IMR-90 (cell line): ENCODE results near the gene MAP2. TPM values are rescaled to one million over a fixed set of nuclear protein-coding genes. Genes with fewer than 3 reads are reported as not detected.

ENCODE experiments used
- ATAC-seq: fragments of 200-7000 bp; cut with Tn5 transposase; 2 replicates; pipeline ENCODE4 v1.9.1; 2020; ENCODE audit warnings: low read depth, mild to moderate bottlenecking, moderate library complexity
- BruUV-seq: library from RNA; stranded (reverse); fragments of 400-500 nt; replicated peaks from 2 replicates; lab custom pipeline; 2021; lab: Mats Ljungman, UMichigan
- CTCF ChIA-PET: fragments of 300-600 bp; formaldehyde crosslinking; extraction: SDS; loops from one replicate; lab custom pipeline; 2021; ENCODE audit warnings: antibody characterized with exemption; lab: Yijun Ruan, JAX
- POLR2A ChIA-PET: fragments of 300-600 bp; sonication (Branson Sonifier 250); formaldehyde crosslinking; loops from one replicate; lab custom pipeline; 2022; ENCODE audit warnings: antibody characterized with exemption; ENCODE audit not compliant: unreplicated experiment; lab: Charles Lee
- DNase-seq: peaks from one replicate; pipeline ENCODE4 v3.0.0; 2013
- H2AFZ ChIP-seq: replicated peaks from 2 replicates; pipeline ENCODE3; 2013; ENCODE audit warnings: low read length, mild to moderate bottlenecking; ENCODE audit not compliant: poor library complexity
- H2AK5ac ChIP-seq: 2 replicates; pipeline ENCODE4 v1.6.1; 2013; ENCODE audit warnings: low read depth, low read length, inconsistent platforms
- H2AK9ac ChIP-seq: replicated peaks from 2 replicates; pipeline ENCODE3; 2013; ENCODE audit warnings: mild to moderate bottlenecking, low read depth, low read length, moderate library complexity; ENCODE audit not compliant: poor library complexity
- H2BK120ac ChIP-seq: 2 replicates; pipeline ENCODE4 v1.6.1; 2013; ENCODE audit warnings: low read depth, low read length, inconsistent platforms
- H2BK15ac ChIP-seq: 3 replicates; pipeline ENCODE4 v1.6.1; 2013; ENCODE audit warnings: low read depth, low read length, inconsistent platforms
- H2BK20ac ChIP-seq: 2 replicates; pipeline ENCODE4 v1.6.1; 2013; ENCODE audit warnings: low read depth, mild to moderate bottlenecking, inconsistent platforms, low read length, moderate library complexity
- H2BK5ac ChIP-seq: 2 replicates; pipeline ENCODE4 v1.6.1; 2013; ENCODE audit warnings: mild to moderate bottlenecking, low read depth, low read length, inconsistent platforms; ENCODE audit not compliant: poor library complexity, severe bottlenecking
- H3K14ac ChIP-seq: replicated peaks from 2 replicates; pipeline ENCODE4 v1.6.1; 2013; ENCODE audit warnings: low read depth, low read length, inconsistent platforms
- H3K18ac ChIP-seq: 2 replicates; pipeline ENCODE4 v1.6.1; 2013; ENCODE audit warnings: low read depth, low read length, control low read depth
- H3K23ac ChIP-seq: 2 replicates; pipeline ENCODE4 v1.6.1; 2013; ENCODE audit warnings: low read depth, low read length, inconsistent platforms
- H3K27ac ChIP-seq: 2 replicates; pipeline ENCODE4 v1.5.1; 2013; ENCODE audit warnings: mild to moderate bottlenecking, control low read depth, low read length; ENCODE audit not compliant: insufficient read depth
- H3K27me3 ChIP-seq: 2 replicates; pipeline ENCODE4 v1.6.1; 2013; ENCODE audit warnings: low read length; ENCODE audit not compliant: control insufficient read depth, insufficient read depth
- H3K36me3 ChIP-seq: 2 replicates; pipeline ENCODE4 v1.6.1; 2013; ENCODE audit warnings: low read length, mixed read lengths; ENCODE audit not compliant: control insufficient read depth, insufficient read depth
- H3K4ac ChIP-seq: 2 replicates; pipeline ENCODE4 v1.6.1; 2013; ENCODE audit warnings: low read depth, low read length, inconsistent platforms
- H3K4me1 ChIP-seq: 2 replicates; pipeline ENCODE4 v1.6.1; 2013; ENCODE audit warnings: low read length, mixed read lengths; ENCODE audit not compliant: control insufficient read depth, insufficient read depth
- H3K4me2 ChIP-seq: 2 replicates; pipeline ENCODE4 v1.6.1; 2013; ENCODE audit warnings: low read depth, mild to moderate bottlenecking, control low read depth, low read length, moderate library complexity
- H3K4me3 ChIP-seq: 2 replicates; pipeline ENCODE4 v1.5.1; 2013; ENCODE audit warnings: low read depth, mild to moderate bottlenecking, control low read depth, low read length, moderate library complexity; ENCODE audit not compliant: insufficient read depth
- H3K56ac ChIP-seq: 2 replicates; pipeline ENCODE4 v1.6.1; 2013; ENCODE audit warnings: low read length, inconsistent platforms; ENCODE audit not compliant: insufficient read depth; ENCODE audit errors: extremely low read depth
- H3K79me1 ChIP-seq, 2 experiments: 2 replicates each; pipeline ENCODE4 v1.6.1; 2013; ENCODE audit warnings: low read length in 2 of 2, inconsistent platforms in 1 of 2, low read depth in 1 of 2
- H3K9ac ChIP-seq: 2 replicates; pipeline ENCODE4 v1.6.1; 2013; ENCODE audit warnings: low read depth, low read length, control low read depth
- H3K9me1 ChIP-seq: 2 replicates; pipeline ENCODE4 v1.6.1; 2013; ENCODE audit warnings: low read length, inconsistent platforms; ENCODE audit not compliant: insufficient read depth
- H3K9me3 ChIP-seq: 2 replicates; pipeline ENCODE4 v1.6.1; 2013; ENCODE audit warnings: low read length; ENCODE audit not compliant: control insufficient read depth, insufficient read depth
- H4K20me1 ChIP-seq: 2 replicates; pipeline ENCODE4 v1.6.1; 2013; ENCODE audit warnings: low read length, inconsistent platforms; ENCODE audit not compliant: insufficient read depth
- H4K5ac ChIP-seq: 2 replicates; pipeline ENCODE4 v1.6.1; 2013; ENCODE audit warnings: mild to moderate bottlenecking, low read depth, low read length, control low read depth
- H4K8ac ChIP-seq, 2 experiments: 2 replicates each; pipeline ENCODE4 v1.6.1; 2013; ENCODE audit warnings: low read depth in 2 of 2, low read length in 2 of 2, control low read depth in 1 of 2, inconsistent platforms in 1 of 2
- H4K91ac ChIP-seq: 2 replicates; pipeline ENCODE4 v1.6.1; 2013; ENCODE audit warnings: low read depth, low read length, inconsistent platforms; ENCODE audit not compliant: insufficient read depth
- BHLHE40 ChIP-seq: fragments of 150-350 bp; IDR thresholded peaks from 2 replicates; pipeline ENCODE4 v1.6.1; 2016; ENCODE audit warnings: mild to moderate bottlenecking, low read depth, low read length
- CEBPB ChIP-seq: IDR thresholded peaks from 2 replicates; pipeline ENCODE4 v1.6.1; 2012; ENCODE audit warnings: low read depth, low read length, improper control_type of control experiment
- CHD1 ChIP-seq: IDR thresholded peaks from 2 replicates; pipeline ENCODE4 v1.6.1; 2012; ENCODE audit warnings: low read depth, low read length, improper control_type of control experiment
- MXI1 ChIP-seq: IDR thresholded peaks from 2 replicates; pipeline ENCODE4 v1.6.1; 2012; ENCODE audit warnings: low read depth, mild to moderate bottlenecking, low read length, moderate library complexity, borderline replicate concordance
- RAD21 ChIP-seq: IDR thresholded peaks from 2 replicates; pipeline ENCODE4 v1.6.1; 2012; ENCODE audit warnings: low read length, improper control_type of control experiment
- RCOR1 ChIP-seq: IDR thresholded peaks from 2 replicates; pipeline ENCODE4 v1.6.1; 2012; ENCODE audit warnings: mild to moderate bottlenecking, low read length, improper control_type of control experiment; ENCODE audit not compliant: insufficient replicate concordance
- RFX5 ChIP-seq: IDR thresholded peaks from 2 replicates; pipeline ENCODE4 v1.8.0; 2012; ENCODE audit warnings: low read depth, mild to moderate bottlenecking, low read length, moderate library complexity
- WGBS, 2 experiments: methylation state at CpG; one replicate each; pipeline versions ENCODE4 v1.1.5 to v1.1.7; 2013; ENCODE audit warnings: missing lambda C conversion rate in 2 of 2; ENCODE audit not compliant: insufficient read length in 1 of 2; ENCODE audit errors: extremely low coverage in 2 of 2; 5-methylcytosine and 5-hydroxymethylcytosine counted together
- dilution Hi-C: fragments of 300-500 bp; cut with HindIII; formaldehyde crosslinking; loops from one replicate; pipeline ENCODE4 v1.14.3; 2018; ENCODE audit warnings: low sequenced_read_pairs; ENCODE audit not compliant: unreplicated experiment
- in situ Hi-C: fragments of 300-500 bp; cut with MboI; formaldehyde crosslinking; loops from 3 replicates; pipeline ENCODE4 v1.14.3; 2019; ENCODE audit warnings: low sequenced_read_pairs, inconsistent platforms, mixed read lengths
- intact Hi-C: fragments of 100-400 bp; cut with micrococcal nuclease; formaldehyde crosslinking; loops from 2 replicates; pipeline ENCODE4 v1.10.0; 2022
- polyA plus RNA-seq, 3 experiments: library from polyadenylated mRNA; depleted of rRNA; stranded (reverse); fragments of >200 nt; gene quantifications; 2 replicates each; pipeline ENCODE4 v1.2.3, GENCODE V29; 2012; ENCODE audit warnings: low replicate concordance in 1 of 3
- total RNA-seq: library from RNA; depleted of rRNA; stranded (reverse); fragments of >200 nt; gene quantifications from 2 replicates; pipeline ENCODE4 v1.2.3, GENCODE V29; 2012
- TF ChIP-seq, protein P1 (sequence below): fragments of 150-350 bp; IDR thresholded peaks from 2 replicates; pipeline ENCODE4 v1.6.1; 2017; ENCODE audit warnings: mild to moderate bottlenecking, antibody characterized with exemption, low read length, low read depth
- TF ChIP-seq, protein P2 (sequence below): conservative IDR thresholded peaks from 2 replicates; pipeline ENCODE4 v1.5.1; 2012; ENCODE audit warnings: mild to moderate bottlenecking, low read depth, low read length, improper control_type of control experiment
- TF ChIP-seq, protein P3 (sequence below): fragments of 150-350 bp; IDR thresholded peaks from 2 replicates; pipeline ENCODE4 v1.6.1; 2016; ENCODE audit warnings: low read depth, mild to moderate bottlenecking, low read length, moderate library complexity, borderline replicate concordance

The MAP2 gene
- total and polyA plus RNA-seq, 2 of the 4 experiments (the other 2 are of a cell fraction): 0.29 to 0.36 TPM

DNA sequence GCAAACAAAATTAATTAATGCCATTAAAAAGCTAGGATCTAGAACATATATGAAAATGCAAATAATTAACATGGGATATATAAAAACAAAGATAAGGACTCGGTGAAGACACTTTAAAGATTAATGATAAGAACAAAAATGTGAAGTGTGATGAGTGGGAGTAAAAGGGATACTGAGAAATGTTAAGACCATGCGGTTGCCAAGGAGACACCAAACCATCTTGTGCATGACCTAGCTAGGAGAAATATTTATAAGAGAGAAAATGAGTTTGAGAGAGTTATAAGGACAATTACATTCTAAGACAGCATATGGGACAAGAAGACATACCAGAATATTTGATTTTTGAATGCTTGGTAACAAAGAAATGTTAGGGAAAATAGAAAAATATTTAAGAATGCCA, 25.4 kb upstream of the MAP2 start:
- DNase-seq: no peak
- in situ Hi-C loops (no loop called here), dilution Hi-C loops (no loop called here), intact Hi-C loops (no loop called here)
- Histone ChIP-seq H3K4ac (no peak overlapping the region), H3K18ac (no peak overlapping the region), H3K27me3 (no peaks in the 10 kb centered on the region), H3K56ac (no peak overlapping the region), H3K4me1 (no peaks in the 10 kb centered on the region), H2BK5ac (no peak overlapping the region), H2BK120ac (no peak overlapping the region), H3K36me3 (no peaks in the 10 kb centered on the region), H3K14ac (no peak overlapping the region), H4K20me1 (no peaks in the 10 kb centered on the region), H2AK9ac (no peak overlapping the region), H3K79me1 (no peaks in the 10 kb centered on the region), H2BK20ac (no peak overlapping the region), H4K8ac (no peak overlapping the region), H2AK5ac (no peak overlapping the region), H2BK15ac (no peak overlapping the region), H3K9me3 (no peaks in the 10 kb centered on the region), H4K91ac (no peak overlapping the region), H3K4me3 (no peak overlapping the region), H3K9me1 (no peaks in the 10 kb centered on the region), H2AFZ (no peak overlapping the region), H3K9ac (no peak overlapping the region), H3K23ac (no peak overlapping the region), H4K5ac (no peak overlapping the region), H3K27ac (no peak overlapping the region), H3K4me2 (no peak overlapping the region)
- POLR2A ChIA-PET: no interaction called here
- 20% methylated on average over 1 of the region's 2 CpGs; no CpG with 5 or more reads in 1 of the 2 experiments for WGBS, 2 experiments
- ATAC-seq: no peak
- no TSS peak for BruUV-seq
- TF ChIP-seq, protein P1, sequence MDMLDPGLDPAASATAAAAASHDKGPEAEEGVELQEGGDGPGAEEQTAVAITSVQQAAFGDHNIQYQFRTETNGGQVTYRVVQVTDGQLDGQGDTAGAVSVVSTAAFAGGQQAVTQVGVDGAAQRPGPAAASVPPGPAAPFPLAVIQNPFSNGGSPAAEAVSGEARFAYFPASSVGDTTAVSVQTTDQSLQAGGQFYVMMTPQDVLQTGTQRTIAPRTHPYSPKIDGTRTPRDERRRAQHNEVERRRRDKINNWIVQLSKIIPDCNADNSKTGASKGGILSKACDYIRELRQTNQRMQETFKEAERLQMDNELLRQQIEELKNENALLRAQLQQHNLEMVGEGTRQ: no peak
- no peak for TF ChIP-seq BHLHE40
- TF ChIP-seq RAD21: no peak
- TF ChIP-seq, protein P2, sequence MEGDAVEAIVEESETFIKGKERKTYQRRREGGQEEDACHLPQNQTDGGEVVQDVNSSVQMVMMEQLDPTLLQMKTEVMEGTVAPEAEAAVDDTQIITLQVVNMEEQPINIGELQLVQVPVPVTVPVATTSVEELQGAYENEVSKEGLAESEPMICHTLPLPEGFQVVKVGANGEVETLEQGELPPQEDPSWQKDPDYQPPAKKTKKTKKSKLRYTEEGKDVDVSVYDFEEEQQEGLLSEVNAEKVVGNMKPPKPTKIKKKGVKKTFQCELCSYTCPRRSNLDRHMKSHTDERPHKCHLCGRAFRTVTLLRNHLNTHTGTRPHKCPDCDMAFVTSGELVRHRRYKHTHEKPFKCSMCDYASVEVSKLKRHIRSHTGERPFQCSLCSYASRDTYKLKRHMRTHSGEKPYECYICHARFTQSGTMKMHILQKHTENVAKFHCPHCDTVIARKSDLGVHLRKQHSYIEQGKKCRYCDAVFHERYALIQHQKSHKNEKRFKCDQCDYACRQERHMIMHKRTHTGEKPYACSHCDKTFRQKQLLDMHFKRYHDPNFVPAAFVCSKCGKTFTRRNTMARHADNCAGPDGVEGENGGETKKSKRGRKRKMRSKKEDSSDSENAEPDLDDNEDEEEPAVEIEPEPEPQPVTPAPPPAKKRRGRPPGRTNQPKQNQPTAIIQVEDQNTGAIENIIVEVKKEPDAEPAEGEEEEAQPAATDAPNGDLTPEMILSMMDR: no peak
- no peak for TF ChIP-seq RCOR1
- TF ChIP-seq MXI1: no peak
- TF ChIP-seq, protein P3, sequence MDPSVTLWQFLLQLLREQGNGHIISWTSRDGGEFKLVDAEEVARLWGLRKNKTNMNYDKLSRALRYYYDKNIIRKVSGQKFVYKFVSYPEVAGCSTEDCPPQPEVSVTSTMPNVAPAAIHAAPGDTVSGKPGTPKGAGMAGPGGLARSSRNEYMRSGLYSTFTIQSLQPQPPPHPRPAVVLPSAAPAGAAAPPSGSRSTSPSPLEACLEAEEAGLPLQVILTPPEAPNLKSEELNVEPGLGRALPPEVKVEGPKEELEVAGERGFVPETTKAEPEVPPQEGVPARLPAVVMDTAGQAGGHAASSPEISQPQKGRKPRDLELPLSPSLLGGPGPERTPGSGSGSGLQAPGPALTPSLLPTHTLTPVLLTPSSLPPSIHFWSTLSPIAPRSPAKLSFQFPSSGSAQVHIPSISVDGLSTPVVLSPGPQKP: no peak
- TF ChIP-seq RFX5: no peak
- TF ChIP-seq CEBPB: no peak
- TF ChIP-seq CHD1: no peak
- CTCF ChIA-PET: interaction anchor here (0.7 kb wide), 1 partner anchor 867 kb away, joined by 3 read pairs; no protein-coding TSS in a partner anchor
